Vagina (tissue), 2 donors: Measurements from ENCODE around the gene UBR4.

Source experiments
- POLR2A ChIP-seq, 2 donors: fragments of 450-650 bp; IDR thresholded peaks; one replicate each; pipeline ENCODE4 v1.6.1; 2017; ENCODE audit warnings: antibody characterized with exemption in 2 of 2, mild to moderate bottlenecking in 2 of 2, moderate library complexity in 2 of 2
- POLR2AphosphoS5 ChIP-seq, 2 donors: sonication (generic); formaldehyde crosslinking; IDR thresholded peaks; one replicate each; pipeline ENCODE4 v1.9.0; 2017; ENCODE audit warnings: antibody characterized with exemption in 2 of 2, mild to moderate bottlenecking in 2 of 2, low read depth in 1 of 2; ENCODE audit not compliant: insufficient read depth in 1 of 2
- TF ChIP-seq, protein P1 (sequence below), 3 experiments: fragments of 450-650 bp in 2 of 3; fragments of 200-600 bp in 1 of 3; sonication (generic) in 1 of 3; IDR thresholded peaks; one replicate each; pipeline ENCODE4 v1.5.1; 2017 to 2019; ENCODE audit warnings: antibody characterized with exemption in 3 of 3, mild to moderate bottlenecking in 2 of 3, moderate library complexity in 2 of 3

DNA sequence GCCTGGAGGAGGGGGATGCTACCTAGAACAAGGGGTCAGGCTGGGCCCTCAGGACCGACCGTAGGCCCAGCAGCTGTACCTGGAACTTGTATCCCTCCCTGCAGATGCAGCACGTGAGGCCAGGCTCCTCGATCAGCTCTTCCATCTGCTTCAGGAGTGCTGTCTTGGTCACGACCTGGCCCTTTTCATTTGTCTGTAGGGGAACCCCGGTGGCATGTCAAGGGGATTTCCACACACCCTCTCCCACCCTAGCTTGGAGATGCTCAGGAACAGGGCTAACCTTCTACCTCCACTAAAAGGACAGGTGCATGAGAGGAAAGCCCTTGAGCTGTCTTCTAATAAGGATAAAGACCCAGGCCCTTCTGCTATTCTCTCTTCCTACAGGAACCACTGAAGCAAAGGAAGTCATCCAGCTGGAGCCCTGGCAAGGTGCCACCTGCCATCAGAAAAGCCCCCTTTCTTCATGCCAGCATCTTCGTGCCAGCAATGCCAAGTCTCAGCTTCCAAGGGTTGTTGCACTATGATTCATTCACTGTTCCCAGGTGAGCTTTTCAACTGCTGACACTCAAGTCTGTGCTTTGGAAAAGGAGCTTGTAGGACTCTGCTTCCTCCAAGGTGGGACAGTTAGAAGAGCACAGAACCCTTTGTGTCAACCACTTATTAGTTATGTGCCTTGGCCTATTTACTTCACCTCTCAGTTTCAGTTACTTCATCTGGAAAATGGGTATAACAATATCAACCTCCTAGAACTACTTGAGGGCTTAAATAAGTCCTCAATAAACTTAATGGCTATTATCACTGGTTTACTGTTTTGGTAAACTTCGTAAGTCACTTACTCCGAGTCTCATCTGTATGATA lies 122.1 kb downstream of the UBR4 start:
- TF ChIP-seq, protein P1, sequence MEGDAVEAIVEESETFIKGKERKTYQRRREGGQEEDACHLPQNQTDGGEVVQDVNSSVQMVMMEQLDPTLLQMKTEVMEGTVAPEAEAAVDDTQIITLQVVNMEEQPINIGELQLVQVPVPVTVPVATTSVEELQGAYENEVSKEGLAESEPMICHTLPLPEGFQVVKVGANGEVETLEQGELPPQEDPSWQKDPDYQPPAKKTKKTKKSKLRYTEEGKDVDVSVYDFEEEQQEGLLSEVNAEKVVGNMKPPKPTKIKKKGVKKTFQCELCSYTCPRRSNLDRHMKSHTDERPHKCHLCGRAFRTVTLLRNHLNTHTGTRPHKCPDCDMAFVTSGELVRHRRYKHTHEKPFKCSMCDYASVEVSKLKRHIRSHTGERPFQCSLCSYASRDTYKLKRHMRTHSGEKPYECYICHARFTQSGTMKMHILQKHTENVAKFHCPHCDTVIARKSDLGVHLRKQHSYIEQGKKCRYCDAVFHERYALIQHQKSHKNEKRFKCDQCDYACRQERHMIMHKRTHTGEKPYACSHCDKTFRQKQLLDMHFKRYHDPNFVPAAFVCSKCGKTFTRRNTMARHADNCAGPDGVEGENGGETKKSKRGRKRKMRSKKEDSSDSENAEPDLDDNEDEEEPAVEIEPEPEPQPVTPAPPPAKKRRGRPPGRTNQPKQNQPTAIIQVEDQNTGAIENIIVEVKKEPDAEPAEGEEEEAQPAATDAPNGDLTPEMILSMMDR (IDR thresholded peaks at IDR 0.05) = no peak
- TF ChIP-seq POLR2A (IDR thresholded peaks at IDR 0.05) = no peak
- TF ChIP-seq POLR2AphosphoS5 (IDR thresholded peaks at IDR 0.05; ENCODE audit: insufficient read depth in 1 of 2, low read depth in 1 of 2) = no peak
